Measurements from ENCODE around the gene NCOA1. TPM values are rescaled to one million over a fixed set of nuclear protein-coding genes. Genes with fewer than 3 reads are reported as not detected.
"Not testable (repeated sequence)": the region's sequence is repeated elsewhere in the genome, so short reads cannot be mapped to it uniquely, and the experiment has no call there.

Gene NCOA1
- total RNA-seq, 1 donor from 2014 or later: 31.6 TPM

DNA sequence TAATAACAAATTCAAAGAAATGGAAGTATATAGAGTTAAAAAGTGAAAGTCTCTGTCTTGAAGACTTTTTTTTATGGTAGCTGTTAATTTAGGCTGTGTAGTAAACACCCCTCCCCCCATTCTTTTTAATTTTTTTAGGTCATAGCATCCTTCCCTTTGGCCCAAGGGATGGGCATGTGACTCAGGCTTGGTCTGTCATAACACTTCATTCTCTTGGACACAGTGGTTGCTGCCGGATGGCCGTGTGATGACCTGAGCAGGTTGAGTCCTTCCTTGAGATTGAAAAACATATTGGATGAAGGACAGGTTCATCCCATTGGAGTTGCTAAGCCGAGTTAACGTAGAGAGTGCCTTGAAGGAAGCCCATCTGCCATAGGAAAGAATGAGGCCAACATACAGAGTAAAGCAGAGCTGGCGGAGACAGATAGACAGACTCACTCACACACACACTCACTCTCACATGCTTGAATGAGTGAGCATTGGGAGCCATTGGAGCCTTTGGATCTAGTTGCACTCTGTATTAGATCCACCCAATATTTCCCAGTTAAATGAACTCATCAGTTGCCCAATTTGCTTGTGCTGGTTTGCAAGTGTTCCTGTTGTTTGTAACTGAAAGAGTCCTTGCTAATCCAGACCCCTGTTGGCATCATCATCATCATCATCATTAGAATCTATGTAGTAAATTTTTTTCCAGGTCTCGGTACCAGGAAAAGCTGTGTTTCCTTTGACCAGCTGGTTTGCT, 14.7 kb downstream of the NCOA1 start:
- no peak for DNase-seq (ENCODE audit: low spot score)

- no peak for DNase-seq (ENCODE audit: low spot score)
Observed at GRCh38 chr2:24507549-24507948, 16.5 kb downstream of the NCOA1 start.

- DNase-seq (ENCODE audit: low spot score): no peak
Observed at GRCh38 chr2:24508878-24509277, 17.8 kb downstream of the NCOA1 start.

DNA sequence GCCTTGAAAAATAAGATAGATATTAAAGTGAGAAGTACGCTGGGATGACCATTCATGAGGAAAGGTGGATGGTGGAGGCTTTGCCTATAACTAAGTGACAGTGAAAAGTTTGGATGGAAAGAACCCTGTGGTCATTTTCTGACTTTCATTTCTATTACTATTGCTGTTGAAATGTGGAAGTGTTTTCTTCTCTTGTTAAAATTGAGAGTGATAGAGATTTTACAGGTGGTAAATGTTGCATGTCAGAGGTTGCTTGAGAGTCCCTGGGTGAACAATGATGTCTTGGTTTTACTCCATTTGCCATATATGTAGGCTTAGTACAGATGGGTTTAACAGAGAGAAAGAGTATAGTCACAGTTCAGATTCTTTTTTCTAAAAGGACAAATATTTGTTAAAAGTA, 18.4 kb downstream of the NCOA1 start:
- no peak for DNase-seq (ENCODE audit: low spot score)

- DNase-seq (ENCODE audit: low spot score): no peak
Observed at GRCh38 chr2:24509840-24510239, 18.8 kb downstream of the NCOA1 start.

DNA sequence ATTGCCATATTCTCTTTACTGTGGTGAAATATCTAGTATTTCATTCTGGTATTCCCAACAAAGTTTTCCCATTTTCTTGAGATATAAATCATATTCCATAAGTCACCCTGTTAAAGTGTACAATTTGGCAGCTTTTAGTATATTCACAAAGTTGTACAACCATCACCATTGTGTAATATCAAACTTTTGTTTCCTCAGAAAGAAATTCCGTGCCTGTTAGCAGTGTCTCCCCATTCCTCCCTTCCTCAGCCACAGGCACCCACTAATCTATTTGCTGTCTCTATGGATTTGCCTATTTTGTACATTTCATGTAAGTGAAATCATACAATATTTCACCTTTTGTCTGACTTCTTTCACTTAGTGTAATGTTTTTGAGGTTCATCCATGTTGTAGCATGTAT, 19.7 kb downstream of the NCOA1 start:
- no peak for DNase-seq (ENCODE audit: low spot score)

GRCh38 chr2:24511198-24511597, 20.1 kb downstream of the NCOA1 start:
- no peak for DNase-seq (ENCODE audit: low spot score)

DNA sequence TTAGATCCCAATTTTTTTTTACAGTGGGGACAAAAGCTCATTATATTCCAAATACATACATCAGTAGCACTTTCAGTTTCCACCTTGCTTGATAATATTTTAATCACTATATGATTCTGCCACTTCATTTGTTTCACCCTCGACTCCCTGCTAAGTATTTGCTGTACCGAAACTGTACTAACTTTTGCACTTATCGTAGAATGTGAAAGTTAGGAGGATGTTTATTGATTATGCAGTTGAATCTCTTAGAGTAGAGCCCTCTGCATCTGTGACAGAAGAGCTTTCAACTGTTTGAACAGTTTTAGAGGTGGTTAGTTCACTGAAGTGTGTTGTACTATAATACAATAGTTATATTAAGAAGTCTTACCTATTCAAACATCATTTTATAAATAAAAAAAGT, 20.8 kb downstream of the NCOA1 start:
- no peak for DNase-seq (ENCODE audit: low spot score)

DNA sequence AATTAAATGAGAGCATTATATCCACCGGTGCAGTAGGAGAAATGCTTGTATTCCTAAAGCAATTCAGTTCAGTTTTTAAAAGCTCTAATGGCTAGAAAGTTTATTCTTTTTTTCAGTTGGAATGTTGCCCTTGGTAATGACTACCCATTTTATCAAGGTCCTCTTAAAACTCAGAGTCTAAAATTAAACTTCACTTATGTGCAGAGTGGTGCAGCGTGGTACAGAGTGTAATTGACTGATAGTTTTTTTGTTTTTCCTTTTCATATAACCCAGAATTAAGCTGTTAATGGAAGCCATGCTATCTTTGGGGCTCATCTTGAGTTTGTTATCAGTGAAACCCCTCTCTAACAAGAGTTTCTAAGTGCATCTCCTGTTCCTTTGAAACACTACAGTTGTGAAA, 21.4 kb downstream of the NCOA1 start:
- no peak for DNase-seq (ENCODE audit: low spot score)

GRCh38 chr2:24512831-24513230, 21.8 kb downstream of the NCOA1 start:
- DNase-seq (ENCODE audit: low spot score): no peak

GRCh38 chr2:24513281-24514071, 22.4 kb downstream of the NCOA1 start:
- DNase-seq (ENCODE audit: low spot score): no peak

DNA sequence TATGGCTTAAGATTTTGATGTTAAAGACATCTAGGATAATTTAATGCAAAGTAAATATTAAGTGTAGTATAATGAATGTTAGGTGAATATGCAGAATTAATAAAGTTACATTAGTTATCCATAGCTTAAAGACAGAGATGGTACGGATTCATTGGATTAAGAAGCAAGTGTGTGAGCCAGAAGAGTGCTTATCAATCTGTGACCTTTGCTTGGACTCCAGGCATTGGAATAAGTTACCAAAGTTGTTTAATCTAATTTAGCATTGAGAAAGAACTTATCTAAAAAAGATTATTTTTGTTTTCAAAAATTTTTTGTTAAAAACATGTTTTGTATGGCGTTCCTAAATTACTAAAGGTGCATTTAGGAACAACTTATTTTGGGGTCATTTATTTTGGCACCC, 23.8 kb downstream of the NCOA1 start:
- no peak for DNase-seq (ENCODE audit: low spot score)

GRCh38 chr2:24515335-24515734, 24.3 kb downstream of the NCOA1 start:
- DNase-seq (ENCODE audit: low spot score): no peak

DNA sequence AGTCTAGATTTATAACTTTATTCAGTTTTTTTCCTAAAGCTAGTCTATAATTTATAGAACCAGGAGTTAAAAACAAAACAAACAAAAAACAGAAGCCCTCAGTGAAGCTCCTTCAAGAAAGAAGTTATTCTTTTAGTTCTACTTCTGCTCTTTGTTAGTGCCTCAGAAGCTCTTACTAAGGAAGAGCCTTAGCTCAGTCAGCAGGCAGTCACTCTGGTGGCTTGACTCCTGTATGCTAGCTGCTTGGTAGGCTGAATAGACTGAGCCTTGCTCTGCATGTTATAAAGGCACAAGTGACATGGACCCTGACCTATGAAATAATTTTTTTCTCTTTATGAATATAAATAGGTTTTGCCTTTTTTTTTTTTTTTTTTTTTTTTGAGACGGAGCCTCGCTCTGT, 24.8 kb downstream of the NCOA1 start:
- no peak for DNase-seq (ENCODE audit: low spot score)

DNA sequence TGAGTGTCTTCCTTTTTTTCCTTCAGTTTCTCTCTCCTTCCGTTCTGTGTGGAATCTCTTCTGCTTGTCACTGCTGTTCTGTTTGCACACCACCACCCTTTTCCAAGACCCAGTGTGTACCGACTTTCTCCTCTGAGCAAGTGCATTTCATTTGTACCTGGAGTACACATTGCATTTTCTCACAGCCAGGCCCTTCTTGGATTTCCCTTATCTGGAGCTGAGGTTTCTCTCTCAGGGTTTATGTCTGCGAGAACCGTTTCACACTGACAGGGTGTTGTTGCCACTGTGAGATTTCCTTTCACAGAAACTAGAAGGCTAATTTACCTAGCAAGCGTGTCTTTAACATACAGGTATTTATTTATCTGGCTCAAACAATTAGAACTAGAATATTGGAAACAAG, 26.2 kb downstream of the NCOA1 start:
- no peak for DNase-seq (ENCODE audit: low spot score)

DNA sequence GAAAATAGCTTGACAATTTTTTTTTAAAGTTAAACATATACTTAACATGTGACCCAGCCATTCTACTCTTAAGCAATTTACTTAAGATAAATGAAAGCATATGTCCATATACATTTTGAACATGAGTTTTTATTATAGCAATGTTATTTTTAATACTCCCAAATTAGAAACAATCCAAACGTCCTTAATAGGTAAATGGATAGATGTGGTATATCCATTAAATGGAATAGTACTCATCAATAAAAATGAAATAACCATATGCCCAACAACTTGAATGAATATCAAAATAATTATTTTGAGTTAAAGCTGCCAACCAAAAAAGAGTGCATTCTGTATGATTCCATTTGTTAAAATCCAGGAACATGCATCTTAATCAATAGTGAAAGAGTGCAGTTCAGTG, 29.1 kb downstream of the NCOA1 start:
- no peak for DNase-seq (ENCODE audit: low spot score)

DNA sequence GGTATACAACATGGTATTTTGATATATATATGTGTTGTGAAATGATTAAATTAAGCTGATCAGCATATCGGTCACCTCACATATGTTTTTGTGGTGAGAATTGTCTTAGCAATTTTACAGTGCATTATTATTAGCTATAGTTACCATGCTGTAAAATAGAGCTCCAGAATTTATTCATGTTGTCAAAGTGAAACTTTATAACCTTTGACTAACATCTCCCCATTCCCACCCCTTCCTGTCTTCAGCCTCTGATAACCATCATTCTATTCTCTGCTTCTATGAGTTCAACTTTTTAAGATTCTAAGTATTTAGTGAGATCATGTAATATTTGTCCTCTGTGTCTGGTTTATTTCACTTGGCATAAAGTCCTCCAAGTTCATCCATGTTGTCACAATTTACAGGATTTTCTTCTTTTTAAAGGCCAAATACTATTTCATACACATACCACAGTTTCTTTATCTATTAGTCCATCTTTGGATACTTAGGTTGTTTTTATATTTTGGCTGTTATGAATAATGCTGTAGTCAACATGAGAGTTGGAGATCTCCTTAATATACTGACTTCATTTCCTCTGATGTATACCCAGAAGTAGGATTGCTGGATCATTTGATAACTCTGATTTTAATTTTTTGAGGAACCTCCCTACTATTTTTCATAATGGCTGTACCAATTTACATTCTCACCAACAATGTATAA, 30.3 kb downstream of the NCOA1 start:
- DNase-seq (ENCODE audit: low spot score): no peak

- no peak for DNase-seq (ENCODE audit: low spot score)
Observed at GRCh38 chr2:24521975-24522639, 31.1 kb downstream of the NCOA1 start.

GRCh38 chr2:24527536-24527935, 36.5 kb downstream of the NCOA1 start:
- no peak for DNase-seq (ENCODE audit: low spot score)

DNA sequence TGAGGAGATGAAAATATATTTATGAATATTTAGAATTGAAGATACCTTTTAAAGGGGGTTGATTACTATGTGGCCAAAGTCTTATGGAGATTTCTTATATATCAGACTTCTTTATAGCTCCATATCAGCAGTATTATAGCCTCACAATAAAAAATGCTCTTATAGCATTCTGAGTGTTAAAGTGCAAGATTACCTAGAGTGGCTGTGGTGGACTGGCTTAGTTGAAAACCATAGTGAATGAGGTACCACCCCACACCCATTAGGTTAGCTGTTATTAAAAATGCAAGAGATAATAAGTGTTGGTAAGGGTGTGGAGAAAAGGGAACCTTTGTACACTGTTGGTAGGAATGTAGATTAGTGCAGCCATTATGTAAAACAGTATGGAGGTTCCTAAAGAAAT, 39.7 kb downstream of the NCOA1 start:
- no peak for DNase-seq (ENCODE audit: low spot score)

- DNase-seq (ENCODE audit: low spot score): not testable (repeated sequence)
Observed at GRCh38 chr2:24531610-24532009, 40.6 kb downstream of the NCOA1 start.

- not testable (repeated sequence) for DNase-seq (ENCODE audit: low spot score)
Observed at GRCh38 chr2:24532057-24532456, 41.0 kb downstream of the NCOA1 start.

Data from mucosa of gallbladder (tissue), 1 donor.